ENCODE data around the gene CD44.

GRCh38 chr11:35267504-35267903 is 128.5 kb downstream of the CD44 start:
- TF ChIP-seq RARB (CRISPR knock-in tag; IDR thresholded peaks at IDR 0.05) (no peak), BACH2 (CRISPR knock-in tag; IDR thresholded peaks at IDR 0.05; ENCODE audit: borderline replicate concordance) (no peak), TSHZ2 (CRISPR knock-in tag; IDR thresholded peaks at IDR 0.05) (no peak), CSDC2 (CRISPR knock-in tag; IDR thresholded peaks at IDR 0.05) (no peak), TOX (CRISPR knock-in tag; IDR thresholded peaks at IDR 0.05; ENCODE audit: borderline replicate concordance) (no peak)
